GM21367 (cell line): Measurements from ENCODE around the gene KLHL29.

Experiments
- ATAC-seq: cut with Tn5 transposase; IDR thresholded peaks from one replicate; pipeline ENCODE4 v1.9.1; 2021; ENCODE audit not compliant: unreplicated experiment

The KLHL29 gene

GRCh38 chr2:23507267-23508065, 122.5 kb downstream of the KLHL29 start:
- ATAC-seq = no peak

- ATAC-seq = no peak
These were observed 123.0 kb downstream of the KLHL29 start for GRCh38 chr2:23508066-23508390.

GRCh38 chr2:23509103-23509502, 124.1 kb downstream of the KLHL29 start:
- no peak for ATAC-seq

- no peak for ATAC-seq
These were observed 124.8 kb downstream of the KLHL29 start for GRCh38 chr2:23509596-23510292.

- no peak for ATAC-seq
These were observed 125.5 kb downstream of the KLHL29 start for GRCh38 chr2:23510471-23510870.

- ATAC-seq = no peak
These were observed 127.8 kb downstream of the KLHL29 start for GRCh38 chr2:23512778-23513177.

- no peak for ATAC-seq
These were observed 128.4 kb downstream of the KLHL29 start for GRCh38 chr2:23513245-23513871.

GRCh38 chr2:23513872-23514793, 129.2 kb downstream of the KLHL29 start:
- ATAC-seq = no peak

GRCh38 chr2:23516520-23517256, 131.7 kb downstream of the KLHL29 start:
- ATAC-seq = no peak

- ATAC-seq = no peak
These were observed 133.7 kb downstream of the KLHL29 start for GRCh38 chr2:23518481-23519333.

GRCh38 chr2:23519334-23519651, 134.3 kb downstream of the KLHL29 start:
- ATAC-seq = no peak

- no peak for ATAC-seq
These were observed 135.3 kb downstream of the KLHL29 start for GRCh38 chr2:23520256-23520655.

GRCh38 chr2:23521060-23521459, 136.1 kb downstream of the KLHL29 start:
- no peak for ATAC-seq

GRCh38 chr2:23522726-23523372, 137.9 kb downstream of the KLHL29 start:
- no peak for ATAC-seq

- ATAC-seq = no peak
These were observed 138.6 kb downstream of the KLHL29 start for GRCh38 chr2:23523373-23524260.

GRCh38 chr2:23524261-23524706, 139.3 kb downstream of the KLHL29 start:
- no peak for ATAC-seq

GRCh38 chr2:23525137-23525765, 140.3 kb downstream of the KLHL29 start:
- ATAC-seq = no peak

- ATAC-seq = no peak
These were observed 141.1 kb downstream of the KLHL29 start for GRCh38 chr2:23526114-23526513.
